K562 (cell line): Measurements from ENCODE around the gene BRME1. TPM values are rescaled to one million over a fixed set of nuclear protein-coding genes. Genes with fewer than 3 reads are reported as not detected.

ENCODE experiments used
- CBX3 ChIP-seq, 2 experiments: IDR thresholded peaks; 1 replicate in 1 of 2; 2 replicates in 1 of 2; pipeline ENCODE4 v1.6.1; 2012; ENCODE audit warnings: inconsistent platforms in 2 of 2, low read length in 2 of 2, borderline replicate concordance in 1 of 2, control low read depth in 1 of 2
- CEBPG ChIP-seq, 3 experiments: fragments of 200-800 bp in 1 of 3; sonication (Bioruptor generic) in 1 of 3; sonication (generic) in 1 of 3; formaldehyde crosslinking in 1 of 3; IDR thresholded peaks in 2 of 3; conservative IDR thresholded peaks in 1 of 3; 2 replicates each; pipeline versions ENCODE4 v1.6.1 to v1.8.0; 2016 to 2022; ENCODE audit warnings: missing compliant biosample characterization in 2 of 3, missing genetic modification characterization in 2 of 3, mild to moderate bottlenecking in 1 of 3, missing genetic modification reagents in 1 of 3
- CTBP1 ChIP-seq: fragments of 450-650 bp; IDR thresholded peaks from 2 replicates; pipeline ENCODE4 v1.6.1; 2016; ENCODE audit warnings: borderline replicate concordance
- CTCF ChIP-seq, 3 experiments: IDR thresholded peaks in 2 of 3; conservative IDR thresholded peaks in 1 of 3; 2 replicates each; pipeline ENCODE4 v1.5.1; 2011 to 2012; ENCODE audit warnings: low read length in 3 of 3, mild to moderate bottlenecking in 3 of 3, control low read depth in 2 of 3, improper control_type of control experiment in 1 of 3, inconsistent platforms in 1 of 3, low read depth in 1 of 3, mixed read lengths in 1 of 3, moderate library complexity in 1 of 3; ENCODE audit not compliant: insufficient read depth in 2 of 3
- E2F4 ChIP-seq: sonication (generic); formaldehyde crosslinking; IDR thresholded peaks from 2 replicates; pipeline ENCODE4 v1.8.0; 2022; ENCODE audit warnings: mild to moderate bottlenecking, low read depth, missing genetic modification reagents
- ELF2 ChIP-seq: fragments of 250-450 bp; sonication (Bioruptor Pico); IDR thresholded peaks from 2 replicates; pipeline ENCODE4 v1.5.0; 2021; ENCODE audit warnings: mild to moderate bottlenecking
- FIP1L1 ChIP-seq: fragments of 200-400 bp; formaldehyde crosslinking; IDR thresholded peaks from 2 replicates; pipeline ENCODE4 v1.6.1; 2018; ENCODE audit warnings: mild to moderate bottlenecking, low read depth, low read length; ENCODE audit not compliant: poor library complexity, severe bottlenecking
- FOXK2 ChIP-seq, 2 experiments: fragments of 450-650 bp; IDR thresholded peaks in 1 of 2; conservative IDR thresholded peaks in 1 of 2; 2 replicates each; pipeline ENCODE4 v1.6.1; 2016; ENCODE audit warnings: low read depth in 2 of 2, mild to moderate bottlenecking in 1 of 2
- HCFC1 ChIP-seq: IDR thresholded peaks from 2 replicates; pipeline ENCODE4 v1.6.1; 2012; ENCODE audit warnings: low read depth, low read length, improper control_type of control experiment
- MEF2D ChIP-seq: conservative IDR thresholded peaks from 2 replicates; pipeline ENCODE4 v1.6.1; 2016; ENCODE audit warnings: low read depth, missing genetic modification characterization, missing compliant biosample characterization
- MYC ChIP-seq, 2 experiments: fragments of 250-450 bp in 1 of 2; sonication (Bioruptor Pico) in 1 of 2; IDR thresholded peaks; 2 replicates each; pipeline versions ENCODE4 v1.5.1 to v1.6.1; 2012 to 2021; ENCODE audit warnings: low read depth in 2 of 2, borderline replicate concordance in 1 of 2, improper control_type of control experiment in 1 of 2, low read length in 1 of 2, mild to moderate bottlenecking in 1 of 2, moderate library complexity in 1 of 2
- SMARCC2 ChIP-seq: fragments of 450-650 bp; IDR thresholded peaks from 2 replicates; pipeline ENCODE4 v1.6.1; 2017; ENCODE audit warnings: antibody characterized with exemption, moderate library complexity, mild to moderate bottlenecking, low read depth
- SRF ChIP-seq, 2 experiments: fragments of 250-450, 450-650 bp in 1 of 2; sonication (Bioruptor Pico) in 1 of 2; sonication (generic) in 1 of 2; formaldehyde crosslinking; IDR thresholded peaks; 2 replicates each; pipeline versions ENCODE4 v1.5.0 to v1.5.1; 2020 to 2022; ENCODE audit warnings: mild to moderate bottlenecking in 1 of 2, missing genetic modification reagents in 1 of 2
- TBP ChIP-seq: optimal IDR thresholded peaks from 2 replicates; pipeline ENCODE3; 2011; ENCODE audit warnings: low read depth, low read length, improper control_type of control experiment
- ZFP30 ChIP-seq: fragments of 250-450 bp; sonication (Bioruptor Pico); IDR thresholded peaks from 2 replicates; pipeline ENCODE4 v1.8.0; 2022; ENCODE audit warnings: moderate library complexity, mild to moderate bottlenecking, inconsistent platforms, borderline replicate concordance
- ZNF311 ChIP-seq: fragments of 250-450 bp; sonication (Bioruptor Pico); IDR thresholded peaks from 2 replicates; pipeline ENCODE4 v1.4.0; 2020; ENCODE audit warnings: mild to moderate bottlenecking, moderate library complexity
- ZNF639 ChIP-seq, 2 experiments: fragments of 200-800 bp in 1 of 2; sonication (Bioruptor generic) in 1 of 2; sonication (generic) in 1 of 2; formaldehyde crosslinking in 1 of 2; IDR thresholded peaks in 1 of 2; conservative IDR thresholded peaks in 1 of 2; 2 replicates each; pipeline versions ENCODE4 v1.5.0 to v1.6.1; 2016 to 2020; ENCODE audit warnings: missing compliant biosample characterization in 1 of 2, missing genetic modification characterization in 1 of 2, missing genetic modification reagents in 1 of 2
- polyA plus RNA-seq, 8 experiments: library from polyadenylated mRNA; depleted of rRNA in 4 of 8; stranded (reverse) in 5 of 8; unstranded in 3 of 8; fragments of >200 nt; fragmentation: Nextera tagmentation in 2 of 8; fragmentation: Illumina TruSeq in 1 of 8; extraction: Ambion mirVana in 2 of 8; extraction: Trizol in 1 of 8; gene quantifications; 2 replicates each; pipeline versions ENCODE4 v1.2.1 to v1.2.3, GENCODE V29; 2011 to 2014; ENCODE audit warnings: inconsistent platforms in 1 of 8, missing spikeins in 1 of 8
- total RNA-seq, 7 experiments: library from RNA; depleted of rRNA in 6 of 7; stranded (reverse); fragments of >200 nt in 6 of 7; fragmentation: Illumina TruSeq in 2 of 7; extraction: Trizol in 2 of 7; gene quantifications; 2 replicates each; pipeline versions ENCODE4 v1.2.1 to v1.2.3, GENCODE V29; 2011 to 2021; ENCODE audit warnings: low replicate concordance in 1 of 7

BRME1 gene
- total and polyA plus RNA-seq, 9 of the 15 experiments (the other 6 are each of a cell fraction or from before 2014, with no cell fraction given), result 0.75 to 6.1 (median 3.6) TPM

- TF ChIP-seq SRF (CRISPR knock-in tag; IDR thresholded peaks at IDR 0.05), result peak in 1 of 2 experiments; percentile 45; a peak in 1 of 4 replicates
- TF ChIP-seq CTCF (IDR thresholded peaks at IDR 0.05 in 2 of 3, conservative IDR thresholded peaks at IDR 0.05 in 1 of 3; ENCODE audit: insufficient read depth in 2 of 3, low read depth in 1 of 3, low read length in 3 of 3), result peak in 2 of 3 experiments; percentile 14 to 18; a peak in 2 of 6 replicates
- no peak for TF ChIP-seq SMARCC2
- TF ChIP-seq CTBP1, result peak; percentile 91
- peak; percentile 50; the same call in 1 of the 2 replicates for TF ChIP-seq MEF2D (tag)
- no peak for TF ChIP-seq ZNF311 (CRISPR knock-in tag)
- TF ChIP-seq FIP1L1, result peak; percentile 86
- TF ChIP-seq E2F4 (CRISPR knock-in tag), result peak; percentile 95
- 0 out of 4 replicates have a peak, but pooled peaks of 1 of the 2 experiments have one; percentile 10 for TF ChIP-seq FOXK2 (conservative IDR thresholded peaks at IDR 0.05 in 1 of 2, IDR thresholded peaks at IDR 0.05 in 1 of 2; ENCODE audit: low read depth in 2 of 2)
- peak; percentile 98 for TF ChIP-seq HCFC1
- TF ChIP-seq ZNF639 (CRISPR knock-in tag; conservative IDR thresholded peaks at IDR 0.05 in 1 of 2, IDR thresholded peaks at IDR 0.05 in 1 of 2), result peak in 1 of 2 experiments; percentile 93; a peak in 2 of 4 replicates
- TF ChIP-seq ELF2 (CRISPR knock-in tag), result peak; percentile 49; the same call in 1 of the 2 replicates
- TF ChIP-seq CBX3 (IDR thresholded peaks at IDR 0.05; ENCODE audit: borderline replicate concordance in 1 of 2, low read length in 2 of 2), result peak in 1 of 2 experiments; percentile 79; a peak in 1 of 3 replicates
- no peak; the same call in 1 of the 2 replicates for TF ChIP-seq CEBPG (CRISPR knock-in tag; IDR thresholded peaks at IDR 0.05)
- no peak for TF ChIP-seq CEBPG (tag; conservative IDR thresholded peaks at IDR 0.05 in 1 of 2, IDR thresholded peaks at IDR 0.05 in 1 of 2)
- TF ChIP-seq TBP, result peak; percentile 66
- TF ChIP-seq ZFP30 (CRISPR knock-in tag), result no peak
- peak; percentile 81; the same call in 1 of the 2 replicates for TF ChIP-seq MYC (IDR thresholded peaks at IDR 0.05; ENCODE audit: low read depth, low read length)
- TF ChIP-seq MYC (CRISPR knock-in tag; IDR thresholded peaks at IDR 0.05; ENCODE audit: borderline replicate concordance, low read depth), result peak; percentile 46; the same call in 1 of the 2 replicates
Measured at GRCh38 chr19:13905634-13906520, at the start of gene BRME1, which contains the start of gene CC2D1A (continued).
